ENCODE data around the gene BCDIN3D. TPM values are rescaled to one million over a fixed set of nuclear protein-coding genes. Genes with fewer than 3 reads are reported as not detected.

Gene BCDIN3D
- total and polyA plus RNA-seq, 9 donors, result 2.8 to 5.9 (median 4.7) TPM

DNA sequence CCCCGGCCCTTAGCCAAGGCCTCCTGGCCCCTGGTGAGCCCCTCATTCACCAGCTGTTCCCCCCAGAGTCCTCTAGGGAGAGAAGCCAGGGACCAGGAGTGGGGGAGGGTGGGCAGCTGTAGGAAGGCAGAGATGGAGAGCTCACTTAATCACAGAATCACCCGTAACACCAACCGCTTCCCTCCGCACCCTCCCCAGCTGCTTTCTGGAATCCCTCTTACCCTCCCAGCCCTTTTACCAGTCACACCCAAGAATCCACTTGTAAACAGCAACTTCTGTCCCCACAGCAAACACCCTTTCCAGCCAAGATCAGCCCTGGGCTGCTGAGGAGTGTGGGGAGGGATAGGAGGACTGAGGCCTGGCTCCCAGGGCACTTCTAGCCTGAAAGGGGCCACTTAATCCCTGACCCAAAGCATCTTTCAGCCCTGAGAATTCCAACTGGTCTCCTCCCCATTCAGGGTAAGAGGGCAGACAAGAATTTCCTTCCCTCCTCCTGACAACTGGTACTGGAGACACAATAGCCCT lies 33.5 kb downstream of the BCDIN3D start:
- Histone ChIP-seq H3K36me3 (no peaks in the 10 kb centered on the region), H3K4me1 (ENCODE audit: insufficient read depth) (peaks cover 18% of the 10 kb centered on the region), H3K27ac (peak overlapping the region; percentile 41 to 56), H3K27me3 (no peaks in the 10 kb centered on the region), H3K4me3 (no peak overlapping the region), H3K9me3 (no peaks in the 10 kb centered on the region)
- TF ChIP-seq POLR2A (IDR thresholded peaks at IDR 0.05) (peak; percentile 16), EP300 (IDR thresholded peaks at IDR 0.05) (no peak)
- TF ChIP-seq, protein P1, sequence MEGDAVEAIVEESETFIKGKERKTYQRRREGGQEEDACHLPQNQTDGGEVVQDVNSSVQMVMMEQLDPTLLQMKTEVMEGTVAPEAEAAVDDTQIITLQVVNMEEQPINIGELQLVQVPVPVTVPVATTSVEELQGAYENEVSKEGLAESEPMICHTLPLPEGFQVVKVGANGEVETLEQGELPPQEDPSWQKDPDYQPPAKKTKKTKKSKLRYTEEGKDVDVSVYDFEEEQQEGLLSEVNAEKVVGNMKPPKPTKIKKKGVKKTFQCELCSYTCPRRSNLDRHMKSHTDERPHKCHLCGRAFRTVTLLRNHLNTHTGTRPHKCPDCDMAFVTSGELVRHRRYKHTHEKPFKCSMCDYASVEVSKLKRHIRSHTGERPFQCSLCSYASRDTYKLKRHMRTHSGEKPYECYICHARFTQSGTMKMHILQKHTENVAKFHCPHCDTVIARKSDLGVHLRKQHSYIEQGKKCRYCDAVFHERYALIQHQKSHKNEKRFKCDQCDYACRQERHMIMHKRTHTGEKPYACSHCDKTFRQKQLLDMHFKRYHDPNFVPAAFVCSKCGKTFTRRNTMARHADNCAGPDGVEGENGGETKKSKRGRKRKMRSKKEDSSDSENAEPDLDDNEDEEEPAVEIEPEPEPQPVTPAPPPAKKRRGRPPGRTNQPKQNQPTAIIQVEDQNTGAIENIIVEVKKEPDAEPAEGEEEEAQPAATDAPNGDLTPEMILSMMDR (IDR thresholded peaks at IDR 0.05), result no peak
- WGBS, 3 donors, result 23 to 30% (median 28%) methylated on average over 4 of the region's 4 CpGs
- intact Hi-C loops (cut with DNase I), result no loop called here
- DNase-seq, result peak in 3 of 5 donors; percentile 43 to 64 (median 61)

DNA sequence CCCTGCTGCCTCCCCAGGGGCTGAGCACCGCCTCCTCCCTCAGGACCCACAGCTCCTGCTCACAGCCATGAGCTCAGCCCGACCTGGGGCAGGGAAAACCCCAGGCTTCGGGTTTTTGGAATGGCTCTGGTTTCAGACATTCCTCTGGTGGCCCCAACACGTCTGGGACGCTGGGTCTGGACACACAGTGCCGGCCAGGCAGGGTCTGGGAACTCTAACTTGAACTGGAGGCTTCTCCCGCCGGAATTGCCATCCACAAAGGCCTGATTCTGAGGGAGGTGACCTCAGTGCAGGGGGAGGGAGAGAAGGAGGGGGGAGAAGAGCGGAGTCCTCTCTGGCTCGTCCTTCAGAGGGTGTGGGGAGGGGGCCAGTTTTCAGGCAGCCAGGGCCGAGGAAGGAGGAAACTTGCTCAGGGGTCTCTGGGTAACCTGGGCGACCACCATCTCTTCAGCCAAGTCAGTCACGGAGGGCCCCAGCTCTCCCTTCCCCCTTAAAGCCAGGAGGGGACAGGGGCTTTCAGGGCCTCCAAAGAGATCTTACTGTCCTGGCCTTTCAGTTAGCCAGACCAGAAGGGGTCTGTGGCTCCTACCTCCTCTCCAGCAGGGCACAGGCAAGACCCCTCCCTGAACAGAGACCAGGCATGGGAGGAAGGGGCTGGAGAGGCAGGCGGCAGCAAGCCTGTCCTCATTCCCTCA lies 34.1 kb downstream of the BCDIN3D start:
- H3K4me3 ChIP-seq, result no peak overlapping the region
- WGBS, 3 donors, result 31 to 34% (median 34%) methylated on average over 14 of the region's 14 CpGs
- intact Hi-C loops (cut with DNase I), result no loop called here
- H3K36me3 ChIP-seq, result no peaks in the 10 kb centered on the region
- peak in 4 of 5 donors; percentile 32 to 65 (median 52) for DNase-seq
- H3K27me3 ChIP-seq, result no peaks in the 10 kb centered on the region
- no peaks in the 10 kb centered on the region for H3K9me3 ChIP-seq
- H3K4me1 ChIP-seq (ENCODE audit: insufficient read depth), result peaks cover 18% of the 10 kb centered on the region
- peak overlapping the region; percentile 41 to 56 for H3K27ac ChIP-seq
- TF ChIP-seq POLR2A (IDR thresholded peaks at IDR 0.05) (no peak), EP300 (IDR thresholded peaks at IDR 0.05) (no peak)
- TF ChIP-seq, protein P1 (IDR thresholded peaks at IDR 0.05), result no peak

DNA sequence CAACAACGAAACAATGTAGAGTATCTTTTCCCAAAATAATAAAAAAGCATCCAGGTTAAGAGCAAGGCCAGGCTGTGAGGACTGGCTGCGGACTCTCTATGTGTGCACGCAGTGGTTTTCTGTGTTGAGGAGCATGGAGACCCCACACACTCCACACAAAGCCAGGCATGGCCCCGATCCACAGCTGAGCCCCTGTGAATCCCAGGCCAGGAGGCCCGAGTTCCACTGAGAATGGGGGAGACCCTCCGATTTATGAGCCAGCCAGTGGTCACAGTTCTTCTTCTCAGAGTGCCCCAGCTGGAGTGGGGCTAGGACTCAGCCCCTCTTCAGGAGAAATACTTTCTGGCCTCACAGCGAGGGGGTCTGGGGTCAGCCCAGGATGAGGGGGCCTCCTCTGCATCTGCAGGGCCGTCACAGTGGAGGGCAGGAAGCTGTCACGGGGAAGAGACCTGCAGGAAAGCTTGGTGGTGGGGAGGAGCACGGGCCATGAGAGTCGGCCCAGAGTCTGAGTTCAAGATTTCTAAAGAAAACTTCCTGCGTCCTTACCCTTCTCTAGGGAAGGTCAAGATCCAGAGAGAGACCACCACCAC lies 34.8 kb downstream of the BCDIN3D start:
- no peaks in the 10 kb centered on the region for H3K27me3 ChIP-seq
- H3K4me1 ChIP-seq (ENCODE audit: insufficient read depth), result peaks cover 18% of the 10 kb centered on the region
- intact Hi-C loops (cut with DNase I), result no loop called here
- no peak for DNase-seq
- peak overlapping the region; percentile 41 to 56 for H3K27ac ChIP-seq
- TF ChIP-seq EP300 (IDR thresholded peaks at IDR 0.05) (no peak), POLR2A (IDR thresholded peaks at IDR 0.05) (no peak)
- WGBS, 3 donors, result 79 to 82% (median 82%) methylated on average over 12 of the region's 12 CpGs
- H3K9me3 ChIP-seq, result no peaks in the 10 kb centered on the region
- H3K36me3 ChIP-seq, result no peaks in the 10 kb centered on the region
- no peak overlapping the region for H3K4me3 ChIP-seq

DNA sequence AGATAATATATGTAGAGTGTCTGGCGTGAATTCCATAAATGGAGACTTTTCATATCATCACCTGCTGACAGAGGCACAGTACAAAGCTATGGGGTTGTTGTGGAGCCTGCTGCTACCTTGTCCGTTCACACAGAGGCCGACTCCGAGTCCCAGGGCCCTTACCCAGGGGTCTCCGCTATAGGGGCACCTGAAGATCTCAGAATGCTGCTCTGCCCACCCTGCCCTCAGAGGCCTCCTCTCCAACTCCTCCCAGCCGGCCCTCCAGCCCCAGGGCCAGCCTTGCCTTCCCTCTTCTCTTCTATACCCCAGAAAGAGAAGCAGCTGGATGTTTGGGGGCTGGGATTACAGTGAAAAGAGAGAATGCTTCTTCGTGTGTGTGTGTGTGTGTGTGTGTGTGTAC lies 36.0 kb downstream of the BCDIN3D start:
- Histone ChIP-seq H3K27me3 (no peaks in the 10 kb centered on the region), H3K9me3 (no peaks in the 10 kb centered on the region), H3K36me3 (no peaks in the 10 kb centered on the region), H3K4me3 (no peak overlapping the region), H3K27ac (no peak overlapping the region), H3K4me1 (ENCODE audit: insufficient read depth) (peaks cover 18% of the 10 kb centered on the region)
- TF ChIP-seq POLR2A (IDR thresholded peaks at IDR 0.05) (no peak), EP300 (IDR thresholded peaks at IDR 0.05) (no peak)
- TF ChIP-seq, protein P1 (IDR thresholded peaks at IDR 0.05), result no peak
- peak in 2 of 5 donors; percentile 8 to 30 for DNase-seq
- intact Hi-C loops (cut with DNase I), result no loop called here
- WGBS, 3 donors, result 80 to 91% (median 87%) methylated on average over 7 of the region's 7 CpGs
